Myocyte (in vitro differentiated cells): Measurements from ENCODE around the gene STAT6. TPM values are rescaled to one million over a fixed set of nuclear protein-coding genes. Genes with fewer than 3 reads are reported as not detected.

Source experiments
- DNase-seq: peaks from one replicate; pipeline ENCODE4 v3.0.0-alpha.2; 2012; ENCODE audit warnings: low read depth
- polyA plus RNA-seq: library from polyadenylated mRNA; unstranded; fragments of >200 nt; gene quantifications from one replicate; pipeline ENCODE4 v1.2.1, GENCODE V29; 2012; ENCODE audit warnings: missing spikeins
- total RNA-seq: library from RNA; depleted of rRNA; stranded (reverse); fragments of >200 nt; gene quantifications from 2 replicates; pipeline ENCODE4 v1.2.3, GENCODE V29; 2014

STAT6 gene, protein sequence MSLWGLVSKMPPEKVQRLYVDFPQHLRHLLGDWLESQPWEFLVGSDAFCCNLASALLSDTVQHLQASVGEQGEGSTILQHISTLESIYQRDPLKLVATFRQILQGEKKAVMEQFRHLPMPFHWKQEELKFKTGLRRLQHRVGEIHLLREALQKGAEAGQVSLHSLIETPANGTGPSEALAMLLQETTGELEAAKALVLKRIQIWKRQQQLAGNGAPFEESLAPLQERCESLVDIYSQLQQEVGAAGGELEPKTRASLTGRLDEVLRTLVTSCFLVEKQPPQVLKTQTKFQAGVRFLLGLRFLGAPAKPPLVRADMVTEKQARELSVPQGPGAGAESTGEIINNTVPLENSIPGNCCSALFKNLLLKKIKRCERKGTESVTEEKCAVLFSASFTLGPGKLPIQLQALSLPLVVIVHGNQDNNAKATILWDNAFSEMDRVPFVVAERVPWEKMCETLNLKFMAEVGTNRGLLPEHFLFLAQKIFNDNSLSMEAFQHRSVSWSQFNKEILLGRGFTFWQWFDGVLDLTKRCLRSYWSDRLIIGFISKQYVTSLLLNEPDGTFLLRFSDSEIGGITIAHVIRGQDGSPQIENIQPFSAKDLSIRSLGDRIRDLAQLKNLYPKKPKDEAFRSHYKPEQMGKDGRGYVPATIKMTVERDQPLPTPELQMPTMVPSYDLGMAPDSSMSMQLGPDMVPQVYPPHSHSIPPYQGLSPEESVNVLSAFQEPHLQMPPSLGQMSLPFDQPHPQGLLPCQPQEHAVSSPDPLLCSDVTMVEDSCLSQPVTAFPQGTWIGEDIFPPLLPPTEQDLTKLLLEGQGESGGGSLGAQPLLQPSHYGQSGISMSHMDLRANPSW
- 51.1 and 59.4 TPM in 2 replicates for total RNA-seq
- polyA plus RNA-seq, result 66.7 TPM

DNA sequence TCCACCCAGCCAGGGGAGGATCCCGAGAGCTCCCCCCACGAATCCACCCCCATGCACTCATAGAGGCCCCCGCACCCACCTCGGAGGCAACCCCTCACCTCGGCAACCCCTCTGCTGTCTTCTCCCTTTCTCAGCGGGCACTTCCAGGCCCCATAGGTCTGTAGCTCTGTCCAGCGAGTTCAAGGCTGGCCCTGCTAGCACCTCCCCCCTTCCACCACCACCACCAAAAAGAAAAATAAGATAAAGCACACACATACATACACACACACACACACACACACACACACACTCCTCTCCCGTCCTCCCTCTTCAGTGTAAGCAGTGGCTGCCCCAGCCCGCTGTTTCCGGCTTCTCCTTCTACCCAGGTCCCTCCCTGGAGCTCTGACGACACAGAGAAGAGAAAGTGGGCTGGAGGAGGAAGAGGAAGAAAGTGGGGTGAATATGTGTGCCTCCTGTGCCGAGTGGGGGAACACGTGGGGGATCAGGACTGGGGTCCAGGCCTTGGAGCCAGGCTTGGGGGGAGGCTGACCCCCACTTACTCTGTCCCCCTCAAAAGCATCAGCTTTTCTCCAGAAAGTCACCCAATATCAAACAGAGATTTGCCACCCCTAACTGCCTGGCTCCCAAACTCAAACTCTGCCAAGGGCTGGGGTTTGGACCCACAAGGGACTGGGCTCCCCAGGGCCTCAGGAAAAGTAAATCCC, at the start of gene STAT6:
Gene STAT6, minus strand, starts transcription at position 332 of the 704 bp plus-strand sequence. CDS start 3,084 bp downstream, outside the sequence.
- DNase-seq, result peak; percentile 79

DNA sequence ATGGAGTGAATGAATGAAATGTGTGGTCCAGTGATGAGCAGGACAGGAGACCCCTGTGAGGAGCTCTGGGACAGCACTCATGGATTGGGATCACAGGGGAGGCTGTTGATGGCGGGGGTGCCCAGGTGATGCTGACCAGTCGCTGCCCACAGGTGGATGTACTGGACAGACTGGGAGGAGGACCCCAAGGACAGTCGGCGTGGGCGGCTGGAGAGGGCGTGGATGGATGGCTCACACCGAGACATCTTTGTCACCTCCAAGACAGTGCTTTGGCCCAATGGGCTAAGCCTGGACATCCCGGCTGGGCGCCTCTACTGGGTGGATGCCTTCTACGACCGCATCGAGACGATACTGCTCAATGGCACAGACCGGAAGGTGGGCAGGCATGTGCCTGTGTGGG, 49.6 kb upstream of the STAT6 start:
- DNase-seq, result no peak

DNA sequence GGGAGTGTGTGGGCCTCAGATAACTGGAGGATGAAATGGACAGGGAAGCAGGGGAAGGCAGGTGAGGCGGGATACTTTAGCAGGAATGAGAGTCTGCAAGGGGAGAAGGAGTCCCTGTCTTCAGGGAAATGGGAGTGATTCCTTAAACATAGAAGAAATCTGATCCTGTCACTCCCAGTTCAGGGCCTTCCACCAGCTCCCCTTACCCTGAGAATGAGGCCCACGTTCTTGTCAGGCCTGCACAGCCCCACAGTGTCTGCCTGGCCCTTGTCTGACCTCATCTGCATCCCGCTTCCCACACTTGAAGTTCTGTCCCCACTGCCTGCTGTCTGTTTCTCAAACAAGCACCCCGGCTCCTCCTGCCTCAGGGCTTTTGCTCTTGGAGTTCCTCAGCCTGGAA, 48.9 kb upstream of the STAT6 start:
- DNase-seq, result no peak

DNA sequence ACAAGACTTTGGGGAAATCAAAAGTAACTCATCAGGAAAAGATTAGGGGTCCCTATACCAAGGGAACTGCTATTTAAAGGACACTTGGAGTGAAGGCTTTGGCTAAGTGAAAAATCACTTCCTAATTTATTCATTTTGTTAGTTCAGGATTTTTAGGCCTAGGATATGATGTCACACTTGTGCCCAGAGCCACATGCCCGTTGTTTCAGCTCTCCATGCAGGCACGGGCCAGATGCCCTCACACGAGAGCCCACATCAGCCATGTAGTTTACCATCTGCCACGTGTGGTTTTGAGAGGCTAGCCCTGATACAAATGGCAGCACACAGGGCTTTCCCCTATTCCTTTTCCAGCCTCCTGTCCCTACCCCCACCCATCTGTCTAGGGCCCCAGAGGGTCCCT, 48.1 kb upstream of the STAT6 start:
- no peak for DNase-seq

DNA sequence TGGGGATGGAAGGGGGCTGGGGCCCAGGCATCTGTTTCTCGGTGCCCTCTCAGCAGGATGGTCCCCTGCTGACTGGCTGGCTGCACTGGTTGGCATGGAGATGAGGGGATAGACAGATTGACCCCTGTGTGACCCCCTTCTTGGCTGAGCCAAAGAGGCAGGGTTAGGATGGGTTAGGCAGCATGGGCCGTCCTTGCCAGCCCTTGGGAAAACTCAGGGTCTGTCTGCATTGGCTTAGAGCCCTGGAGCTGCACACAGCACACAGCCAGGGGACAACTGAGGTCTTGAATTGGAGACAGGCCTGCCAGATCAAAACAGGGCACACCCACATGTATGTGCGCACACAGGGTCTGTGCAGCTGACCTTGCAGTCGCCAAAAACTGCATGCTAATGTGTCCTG, 47.5 kb upstream of the STAT6 start:
- DNase-seq, result no peak

DNA sequence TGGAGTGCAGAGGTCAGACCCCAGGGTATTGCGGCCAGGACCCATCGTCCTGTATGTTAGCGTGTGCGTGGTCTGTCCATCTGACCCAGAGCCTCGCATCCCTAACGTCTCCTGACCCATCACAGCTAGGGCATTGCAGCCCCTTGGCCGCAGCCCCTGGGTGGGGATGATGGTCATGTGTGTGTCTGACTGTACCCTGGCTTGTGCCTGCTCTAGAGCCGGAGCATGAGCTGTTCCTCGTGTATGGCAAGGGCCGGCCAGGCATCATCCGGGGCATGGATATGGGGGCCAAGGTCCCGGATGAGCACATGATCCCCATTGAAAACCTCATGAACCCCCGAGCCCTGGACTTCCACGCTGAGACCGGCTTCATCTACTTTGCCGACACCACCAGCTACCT, 47.0 kb upstream of the STAT6 start:
- DNase-seq, result no peak

DNA sequence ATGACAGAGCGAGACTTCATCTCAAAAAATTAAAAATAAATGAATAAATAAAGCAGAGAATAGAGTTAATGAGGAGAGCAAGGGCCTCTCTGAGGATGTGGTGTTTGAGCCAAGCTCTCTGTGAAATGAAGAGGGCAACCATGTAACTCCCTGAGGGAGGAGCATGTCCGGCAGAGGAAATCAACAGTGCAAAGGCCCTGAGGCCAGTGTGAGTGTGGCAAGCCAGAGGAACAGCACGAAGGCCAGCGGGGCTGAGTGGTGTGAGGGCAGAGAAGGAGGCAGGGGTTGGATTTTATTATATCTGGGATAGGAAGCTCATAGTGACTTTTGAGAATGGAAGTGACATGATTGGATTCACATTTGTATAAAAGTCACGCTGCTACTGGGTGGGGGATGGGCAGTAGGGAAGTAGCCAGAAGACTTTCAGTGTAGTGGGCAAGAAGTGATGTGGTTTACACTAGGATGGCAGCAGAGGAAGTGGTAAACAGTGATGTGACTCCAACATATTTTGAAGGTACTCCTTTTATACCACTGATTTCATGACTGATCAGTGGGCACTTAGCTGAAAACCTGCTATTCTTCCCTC, 46.5 kb upstream of the STAT6 start:
- no peak for DNase-seq

DNA sequence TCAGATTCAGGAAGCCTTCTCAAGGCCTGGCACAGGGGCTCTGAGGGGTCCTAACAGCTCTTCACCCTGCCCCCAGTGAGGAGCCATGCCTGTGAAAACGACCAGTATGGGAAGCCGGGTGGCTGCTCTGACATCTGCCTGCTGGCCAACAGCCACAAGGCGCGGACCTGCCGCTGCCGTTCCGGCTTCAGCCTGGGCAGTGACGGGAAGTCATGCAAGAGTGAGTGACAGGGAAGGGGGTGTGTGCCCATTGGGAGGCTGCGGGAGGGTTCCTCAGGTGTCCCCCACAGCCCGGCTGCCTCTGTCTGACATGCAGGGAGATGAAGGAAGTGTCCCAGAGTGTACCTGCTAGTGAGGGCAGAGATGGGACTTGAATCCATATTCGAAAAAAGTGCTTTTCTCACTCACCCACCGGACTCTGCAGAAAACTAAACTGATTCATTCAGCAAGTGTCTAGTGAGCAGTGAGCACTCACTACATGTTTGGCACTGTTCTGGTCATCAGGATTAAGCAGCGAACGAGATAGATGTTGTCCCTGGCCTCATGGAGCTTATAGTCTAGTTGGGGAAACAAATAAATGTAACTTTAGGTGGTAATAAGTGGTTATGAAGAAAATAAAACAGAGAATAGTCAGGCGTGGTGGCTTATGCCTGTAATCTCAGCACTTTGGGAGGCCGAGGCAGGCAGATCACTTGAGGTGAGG, 45.7 kb upstream of the STAT6 start:
- no peak for DNase-seq

DNA sequence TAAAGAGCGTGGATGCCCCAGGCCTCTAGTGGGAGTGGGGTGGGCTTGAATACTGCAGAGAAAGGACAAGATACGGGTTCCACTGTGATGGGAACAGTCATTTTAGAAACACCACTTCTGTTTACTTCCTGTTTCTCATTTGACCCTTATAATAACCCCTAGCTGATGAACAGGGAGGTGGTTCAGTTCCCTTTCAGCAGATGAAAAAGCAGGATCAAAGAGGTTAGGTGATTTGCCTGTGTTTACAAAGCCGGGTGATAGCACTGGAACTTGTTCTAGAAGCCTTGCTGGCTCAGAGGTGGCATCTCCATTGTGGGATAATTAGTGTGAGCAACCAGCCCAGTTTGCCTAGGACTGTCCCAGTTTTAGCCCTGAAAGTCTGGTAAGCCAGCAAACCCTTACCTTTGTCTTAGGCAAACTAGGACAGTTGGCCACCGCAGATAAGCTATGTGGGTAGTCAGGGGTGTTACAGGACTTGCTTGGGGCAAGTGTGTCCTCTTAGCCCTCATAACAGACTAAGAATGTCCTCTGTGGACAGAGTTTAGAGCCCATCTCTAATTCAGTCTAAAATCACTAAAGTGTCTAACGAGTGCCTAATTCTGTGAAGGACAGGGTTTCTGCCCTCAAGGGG, 43.8 kb upstream of the STAT6 start:
- DNase-seq, result no peak

DNA sequence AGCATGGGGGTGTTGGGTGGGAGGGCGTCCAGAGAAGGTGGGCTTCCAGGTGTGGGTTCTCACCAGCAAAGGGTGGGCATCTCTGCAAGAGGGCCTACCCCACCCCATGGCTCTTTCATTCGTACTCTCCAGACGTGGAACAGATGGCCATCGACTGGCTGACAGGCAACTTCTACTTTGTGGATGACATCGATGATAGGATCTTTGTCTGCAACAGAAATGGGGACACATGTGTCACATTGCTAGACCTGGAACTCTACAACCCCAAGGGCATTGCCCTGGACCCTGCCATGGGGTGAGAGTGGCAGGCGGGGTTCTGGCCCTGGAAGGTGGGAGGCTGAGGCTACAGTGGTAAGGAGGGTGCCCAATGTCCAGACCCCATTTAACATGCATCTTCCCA, 42.9 kb upstream of the STAT6 start:
- DNase-seq, result no peak

DNA sequence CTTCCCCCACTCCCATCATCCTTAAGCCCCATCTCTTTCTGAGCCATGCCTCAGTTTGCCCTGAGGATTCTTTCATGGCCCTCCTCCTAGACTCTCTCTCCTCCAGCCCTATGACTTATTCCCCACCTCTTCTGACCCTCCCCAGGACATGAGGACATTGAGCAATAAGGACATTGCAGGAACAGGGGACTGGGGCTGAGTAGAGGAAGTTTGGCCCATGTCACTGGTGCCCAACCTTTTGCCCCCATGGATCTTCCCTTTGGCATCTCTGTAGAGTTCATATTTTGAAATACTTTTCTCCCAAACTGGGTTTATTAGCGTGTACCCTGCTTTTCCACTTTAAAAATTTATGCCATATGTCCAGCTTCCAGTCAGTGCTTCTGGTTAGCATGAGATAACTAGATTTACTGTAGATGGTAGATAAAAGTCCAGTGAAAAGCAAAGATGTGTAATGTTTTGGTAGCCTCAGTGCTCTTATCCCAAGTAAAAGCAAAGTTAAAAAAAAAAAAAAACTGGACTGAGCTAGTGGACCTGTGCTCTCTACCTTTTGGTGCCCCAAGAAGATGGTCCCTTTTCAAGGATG, 42.3 kb upstream of the STAT6 start:
- no peak for DNase-seq

DNA sequence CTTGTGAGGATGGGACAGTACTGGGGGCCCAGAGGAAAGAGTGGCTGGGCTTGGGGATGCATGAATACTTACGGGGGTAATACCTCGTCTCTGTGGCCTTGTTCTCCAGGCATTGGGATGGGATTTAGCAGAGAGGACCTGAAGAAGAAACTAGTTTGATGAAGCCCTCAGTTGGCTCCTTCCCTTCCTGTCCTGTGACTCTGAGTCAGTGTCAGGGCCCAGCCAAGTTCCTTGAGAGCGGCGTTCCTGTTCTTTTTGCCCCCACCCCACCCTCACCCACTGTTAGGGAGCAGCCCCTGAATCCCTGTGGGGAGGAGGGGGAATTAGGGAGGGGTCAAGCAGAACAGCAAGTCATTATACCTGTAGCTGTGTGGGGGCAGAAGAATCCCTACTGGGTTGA, 41.5 kb upstream of the STAT6 start:
- no peak for DNase-seq

DNA sequence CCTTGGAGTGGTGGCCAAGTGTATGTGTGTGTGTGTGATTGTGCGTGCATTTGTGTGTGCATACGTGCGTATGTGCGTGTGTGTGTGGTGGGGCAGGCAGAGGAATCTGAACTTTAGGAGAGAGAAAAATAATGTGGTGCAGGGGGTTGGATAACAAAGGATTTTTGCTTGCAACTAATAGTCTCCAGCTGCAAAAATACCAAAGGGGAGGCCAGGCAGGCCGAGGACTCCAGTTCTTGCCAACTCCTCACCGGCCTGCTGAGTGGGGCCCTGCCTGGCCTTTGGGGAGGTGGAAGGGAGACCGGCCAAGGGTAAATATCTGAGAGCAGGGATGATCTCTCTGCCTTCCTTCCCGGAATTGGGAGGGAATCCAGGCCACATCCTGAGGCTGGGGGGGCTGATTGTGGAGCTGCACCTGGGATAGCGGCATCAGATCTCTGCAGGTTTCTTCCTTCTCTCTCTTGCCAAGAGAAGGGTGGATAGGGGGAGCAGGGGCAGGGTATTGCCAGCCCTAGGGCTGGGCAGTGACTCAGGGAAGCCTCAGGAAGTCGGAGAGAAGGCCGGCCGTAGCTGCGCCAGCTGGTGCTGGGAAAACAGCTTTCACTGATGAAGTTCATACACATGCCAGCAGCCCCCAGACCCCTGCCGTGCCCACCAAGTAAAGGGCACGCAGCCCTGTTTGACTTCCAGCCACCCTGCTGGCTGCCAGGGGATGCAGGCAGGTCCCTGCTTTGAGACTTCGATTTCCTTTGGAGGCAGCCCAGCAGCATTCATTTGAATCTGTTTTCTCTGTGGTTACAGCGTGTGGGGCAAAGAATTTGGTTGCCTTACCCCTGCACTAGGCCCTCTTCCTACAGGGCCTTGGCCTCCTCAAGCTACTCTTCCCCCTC, 40.8 kb upstream of the STAT6 start:
- peak; percentile 75 for DNase-seq

DNA sequence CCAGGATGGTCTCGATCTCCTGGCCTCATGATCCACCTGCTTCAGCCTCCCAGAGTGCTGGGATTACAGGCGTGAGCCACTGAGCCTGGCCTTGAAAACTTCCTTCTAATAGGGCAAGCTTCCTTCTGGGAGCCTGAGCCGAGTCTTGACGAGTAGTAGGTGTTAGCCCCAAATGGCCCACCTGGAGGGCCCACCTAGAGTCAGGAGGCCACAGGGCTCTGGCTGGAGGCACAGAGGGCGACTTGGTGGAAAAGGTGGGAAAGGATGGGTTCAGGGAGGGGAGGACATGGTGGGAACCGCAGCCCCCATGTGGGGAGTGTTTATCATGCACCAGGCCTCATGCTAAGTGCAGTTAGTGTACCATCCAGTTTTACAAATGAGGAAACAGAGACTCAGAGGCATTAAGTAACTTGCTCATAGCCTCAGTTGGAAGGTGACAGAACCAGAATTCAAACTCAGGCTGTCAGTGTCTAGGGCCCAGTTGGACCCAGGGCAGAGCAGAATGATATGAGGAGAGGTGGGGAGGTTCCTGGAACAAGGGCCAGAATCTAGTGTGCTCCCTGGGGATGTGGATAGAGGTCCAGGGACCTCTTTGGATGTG, 39.3 kb upstream of the STAT6 start:
- no peak for DNase-seq

DNA sequence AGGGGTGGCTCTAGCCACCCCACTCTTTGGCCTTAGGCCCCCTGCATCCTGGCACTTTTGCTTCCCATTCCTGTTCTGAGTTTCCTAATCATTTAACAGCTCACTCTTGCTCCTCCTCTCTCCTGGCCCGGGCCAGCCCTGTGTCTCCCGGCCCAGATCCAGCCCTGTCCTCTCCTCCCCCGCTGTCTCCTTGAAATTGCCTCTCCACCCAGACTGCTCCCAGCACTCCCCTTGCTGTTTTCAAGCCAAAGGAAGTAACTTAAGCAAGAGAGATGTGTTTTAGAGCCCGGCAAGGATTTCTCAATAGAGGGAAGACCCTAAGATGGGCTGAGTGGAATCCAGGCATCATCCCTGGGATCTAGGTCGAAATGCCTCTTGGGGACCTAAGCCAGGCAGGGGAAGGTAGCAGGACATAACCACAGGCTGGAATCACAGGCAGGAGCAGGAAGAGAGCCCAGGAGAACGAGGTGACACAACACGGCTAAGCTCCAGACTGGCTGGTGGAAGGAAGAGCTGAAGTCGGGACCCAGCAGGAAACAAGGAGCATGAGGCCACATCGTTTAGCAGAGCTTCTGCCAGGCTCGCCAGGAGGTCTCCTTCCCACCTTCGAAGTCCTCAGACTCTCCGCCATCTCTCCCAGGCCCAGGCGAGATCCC, 38.2 kb upstream of the STAT6 start:
- no peak for DNase-seq

DNA sequence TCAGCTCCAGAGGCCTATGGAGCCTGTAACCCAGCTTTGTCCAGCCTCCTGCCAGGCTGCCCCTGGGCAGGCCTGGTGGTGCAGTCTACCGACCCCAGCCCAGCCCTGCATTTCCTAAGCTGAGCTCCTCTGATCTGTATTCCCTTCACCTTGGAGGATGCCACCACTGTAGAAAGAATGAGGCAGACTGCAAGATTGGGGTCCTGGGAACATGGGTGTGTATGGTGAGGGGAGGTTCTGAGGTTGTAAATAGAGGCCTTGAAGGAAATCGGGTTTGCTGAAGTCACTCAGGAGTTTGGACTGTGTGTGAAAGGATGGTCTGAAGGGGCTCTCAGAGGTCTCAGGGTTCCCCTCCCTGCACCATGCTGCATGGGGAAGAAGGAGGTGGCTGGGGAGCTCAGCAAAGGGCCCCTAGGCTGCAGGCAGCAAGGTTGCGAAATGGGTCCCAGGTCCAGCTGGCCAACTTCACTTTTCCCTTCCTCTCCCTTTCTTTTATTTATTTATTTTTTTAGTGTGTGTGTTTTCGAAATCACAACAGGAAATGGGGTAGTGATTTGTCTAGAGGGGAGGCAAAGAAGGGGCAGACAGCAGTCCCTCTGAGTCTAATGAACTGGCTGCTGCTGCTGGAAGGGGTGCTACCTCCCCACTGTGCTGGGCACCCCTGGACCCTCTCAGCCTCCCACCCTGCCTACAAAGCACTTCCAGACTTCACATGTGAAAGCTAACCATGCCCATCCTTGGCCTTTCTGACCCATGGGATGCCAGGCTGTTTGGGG, 37.5 kb upstream of the STAT6 start:
- DNase-seq, result no peak
